HCT116 (cell line): ENCODE measurements around the gene PIP4K2A.

Experiments
- CTCF ChIP-seq, 3 experiments: fragments of 200-600 bp in 1 of 3; sonication (generic) in 1 of 3; IDR thresholded peaks in 2 of 3; conservative IDR thresholded peaks in 1 of 3; 2 replicates each; pipeline ENCODE4 v1.5.1; 2012 to 2017; ENCODE audit warnings: low read depth in 2 of 3, low read length in 2 of 3, antibody characterized with exemption in 1 of 3, borderline replicate concordance in 1 of 3, control low read depth in 1 of 3, mild to moderate bottlenecking in 1 of 3, mixed read lengths in 1 of 3, mixed run types in 1 of 3, moderate library complexity in 1 of 3; ENCODE audit not compliant: insufficient read depth in 1 of 3
- JUND ChIP-seq: IDR thresholded peaks from 2 replicates; pipeline ENCODE4 v1.6.1; 2012
- MAX ChIP-seq: IDR thresholded peaks from 2 replicates; pipeline ENCODE4 v1.6.1; 2012
- POLR2A ChIP-seq: IDR thresholded peaks from 2 replicates; pipeline ENCODE4 v1.7.0; 2011; ENCODE audit warnings: borderline replicate concordance; ENCODE audit not compliant: insufficient read depth, insufficient read length; ENCODE audit errors: extremely low read depth
- POLR2AphosphoS5 ChIP-seq: IDR thresholded peaks from 2 replicates; pipeline ENCODE4 v1.6.1; 2011; ENCODE audit warnings: mild to moderate bottlenecking, low read depth, low read length, moderate library complexity
- SP1 ChIP-seq: IDR thresholded peaks from 2 replicates; pipeline ENCODE4 v1.6.1; 2012; ENCODE audit warnings: low read depth
- TCF7L2 ChIP-seq: IDR thresholded peaks from 2 replicates; pipeline ENCODE4 v1.7.0; 2011; ENCODE audit warnings: borderline replicate concordance, inconsistent platforms; ENCODE audit not compliant: insufficient read depth, insufficient read length; ENCODE audit errors: extremely low read depth
- ZBTB33 ChIP-seq: IDR thresholded peaks from 2 replicates; pipeline ENCODE4 v1.6.1; 2011; ENCODE audit warnings: mild to moderate bottlenecking, low read length, moderate library complexity; ENCODE audit not compliant: insufficient replicate concordance; ENCODE audit errors: extremely low read depth

- no peak for TF ChIP-seq ZBTB33
- TF ChIP-seq MAX = no peak
- no peak for TF ChIP-seq CTCF (IDR thresholded peaks at IDR 0.05 in 2 of 3, conservative IDR thresholded peaks at IDR 0.05 in 1 of 3; ENCODE audit: borderline replicate concordance in 1 of 3, insufficient read depth in 1 of 3, low read depth in 2 of 3, low read length in 2 of 3)
- no peak for TF ChIP-seq TCF7L2
- no peak for TF ChIP-seq POLR2A
- TF ChIP-seq POLR2AphosphoS5 = no peak
- TF ChIP-seq SP1 = no peak
- TF ChIP-seq JUND = no peak
Observed at GRCh38 chr10:22690614-22691431, 23.6 kb downstream of the PIP4K2A start.
